OCI-LY1 (cell line): ENCODE results near the gene TMEM235.
A peak's percentile ranks its signal among the peaks of the same experiment; 100 is the strongest.
"Not testable (repeated sequence)": the region's sequence is repeated elsewhere in the genome, so short reads cannot be mapped to it uniquely, and the experiment has no call there.

ENCODE experiments used
- H2AFZ ChIP-seq: fragments of 200-600 bp; sonication (generic), shearing (Covaris generic); 2 replicates; pipeline ENCODE4 v1.6.0; 2014; ENCODE audit warnings: antibody characterized with exemption, mild to moderate bottlenecking, low read length
- H3F3A ChIP-seq: fragments of 200-600 bp; sonication (generic), shearing (Covaris generic); 2 replicates; pipeline ENCODE4 v1.6.0; 2014; ENCODE audit warnings: mild to moderate bottlenecking, antibody characterized with exemption, low read length, moderate library complexity; ENCODE audit not compliant: insufficient read depth
- H3K27ac ChIP-seq: fragments of 200-600 bp; sonication (generic); 2 replicates; pipeline ENCODE4 v1.5.1; 2014; ENCODE audit warnings: low read length, mixed run types, mild to moderate bottlenecking, low read depth; ENCODE audit not compliant: poor library complexity, severe bottlenecking
- H3K27me3 ChIP-seq: fragments of 200-600 bp; sonication (generic); 2 replicates; pipeline ENCODE4 v1.6.0; 2014; ENCODE audit warnings: antibody characterized with exemption, mild to moderate bottlenecking, low read length, moderate library complexity; ENCODE audit not compliant: insufficient read depth
- H3K36me3 ChIP-seq: fragments of 200-600 bp; sonication (generic); 2 replicates; pipeline ENCODE4 v1.6.1; 2014; ENCODE audit warnings: mild to moderate bottlenecking, antibody characterized with exemption, low read length, moderate library complexity, mixed read lengths; ENCODE audit not compliant: insufficient read depth
- H3K4me1 ChIP-seq: fragments of 200-600 bp; sonication (generic); 2 replicates; pipeline ENCODE4 v1.5.1; 2014; ENCODE audit warnings: mild to moderate bottlenecking, low read length, moderate library complexity; ENCODE audit not compliant: insufficient read depth, severe bottlenecking
- H3K4me2 ChIP-seq: fragments of 200-600 bp; sonication (generic), shearing (Covaris generic); 2 replicates; pipeline ENCODE4 v1.6.1; 2014; ENCODE audit warnings: low read length
- H3K4me3 ChIP-seq: fragments of 200-600 bp; sonication (generic); 2 replicates; pipeline ENCODE4 v1.5.1; 2014; ENCODE audit warnings: low read length, low read depth, mild to moderate bottlenecking, mixed read lengths; ENCODE audit not compliant: poor library complexity, severe bottlenecking
- H3K79me2 ChIP-seq: fragments of 200-600 bp; shearing (Covaris generic); 2 replicates; pipeline ENCODE4 v1.6.1; 2016; ENCODE audit warnings: mixed run types, low read length, mixed read lengths; ENCODE audit not compliant: insufficient read depth
- H3K9ac ChIP-seq: fragments of 200-600 bp; sonication (generic), shearing (Covaris generic); 2 replicates; pipeline ENCODE4 v1.6.1; 2014; ENCODE audit warnings: mild to moderate bottlenecking, low read length, mixed read lengths
- H3K9me2 ChIP-seq: fragments of 200-600 bp; sonication (generic), shearing (Covaris generic); 2 replicates; pipeline ENCODE4 v1.6.1; 2014; ENCODE audit warnings: low read depth, mild to moderate bottlenecking, low read length, mixed read lengths
- H3K9me3 ChIP-seq: fragments of 200-600 bp; shearing (Covaris generic); 2 replicates; pipeline ENCODE4 v1.6.1; 2014; ENCODE audit warnings: low read length, mixed read lengths
- H4K20me1 ChIP-seq: fragments of 200-600 bp; sonication (generic), shearing (Covaris generic); 2 replicates; pipeline ENCODE4 v1.6.0; 2016; ENCODE audit warnings: mild to moderate bottlenecking, low read length; ENCODE audit not compliant: insufficient read depth
- EZH2 ChIP-seq: fragments of 200-600 bp; sonication (generic), shearing (Covaris generic); IDR thresholded peaks from 2 replicates; pipeline ENCODE4 v1.8.0; 2017; ENCODE audit warnings: borderline replicate concordance, mixed run types, mild to moderate bottlenecking, antibody characterized with exemption, low read length, moderate library complexity, mixed read lengths
- TF ChIP-seq, protein P1 (sequence below): fragments of 200-600 bp; sonication (generic), shearing (Covaris generic); IDR thresholded peaks from 2 replicates; pipeline ENCODE4 v1.5.1; 2017; ENCODE audit warnings: mild to moderate bottlenecking, antibody characterized with exemption, low read length, moderate library complexity, mixed read lengths

Gene TMEM235

DNA sequence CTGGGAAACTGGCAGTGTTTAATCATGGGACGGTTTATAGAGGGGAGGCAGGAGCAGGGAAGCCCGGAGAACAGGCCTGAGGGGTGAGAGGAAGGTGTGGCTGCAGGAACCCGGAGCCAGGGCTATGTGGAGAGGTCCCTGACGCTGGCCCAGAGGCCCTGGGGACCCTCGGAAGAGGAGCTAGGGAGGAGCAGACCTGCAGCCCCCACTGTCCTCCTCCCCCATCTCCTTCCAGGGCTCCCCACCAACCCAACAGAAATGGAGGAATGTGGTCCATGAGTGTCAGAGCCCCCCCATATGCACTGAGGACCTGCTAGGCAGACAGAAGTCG lies 20.3 kb downstream of the TMEM235 start:
- Histone ChIP-seq H3K4me1 (peaks cover 40% of the 10 kb centered on the region), H3K4me3 (peak overlapping the region; percentile 12), H3K27ac (peak overlapping the region; percentile 75), H2AFZ (no peak overlapping the region), H3F3A (no peaks in the 10 kb centered on the region), H3K36me3 (no peaks in the 10 kb centered on the region), H3K79me2 (no peaks in the 10 kb centered on the region), H3K27me3 (no peaks in the 10 kb centered on the region), H3K9me3 (no peaks in the 10 kb centered on the region), H4K20me1 (no peaks in the 10 kb centered on the region), H3K9ac (no peak overlapping the region; the same call in 1 of the 2 replicates), H3K4me2 (peak overlapping the region; percentile 34), H3K9me2 (no peaks in the 10 kb centered on the region)
- TF ChIP-seq EZH2: no peak
- TF ChIP-seq, protein P1, sequence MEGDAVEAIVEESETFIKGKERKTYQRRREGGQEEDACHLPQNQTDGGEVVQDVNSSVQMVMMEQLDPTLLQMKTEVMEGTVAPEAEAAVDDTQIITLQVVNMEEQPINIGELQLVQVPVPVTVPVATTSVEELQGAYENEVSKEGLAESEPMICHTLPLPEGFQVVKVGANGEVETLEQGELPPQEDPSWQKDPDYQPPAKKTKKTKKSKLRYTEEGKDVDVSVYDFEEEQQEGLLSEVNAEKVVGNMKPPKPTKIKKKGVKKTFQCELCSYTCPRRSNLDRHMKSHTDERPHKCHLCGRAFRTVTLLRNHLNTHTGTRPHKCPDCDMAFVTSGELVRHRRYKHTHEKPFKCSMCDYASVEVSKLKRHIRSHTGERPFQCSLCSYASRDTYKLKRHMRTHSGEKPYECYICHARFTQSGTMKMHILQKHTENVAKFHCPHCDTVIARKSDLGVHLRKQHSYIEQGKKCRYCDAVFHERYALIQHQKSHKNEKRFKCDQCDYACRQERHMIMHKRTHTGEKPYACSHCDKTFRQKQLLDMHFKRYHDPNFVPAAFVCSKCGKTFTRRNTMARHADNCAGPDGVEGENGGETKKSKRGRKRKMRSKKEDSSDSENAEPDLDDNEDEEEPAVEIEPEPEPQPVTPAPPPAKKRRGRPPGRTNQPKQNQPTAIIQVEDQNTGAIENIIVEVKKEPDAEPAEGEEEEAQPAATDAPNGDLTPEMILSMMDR: no peak

DNA sequence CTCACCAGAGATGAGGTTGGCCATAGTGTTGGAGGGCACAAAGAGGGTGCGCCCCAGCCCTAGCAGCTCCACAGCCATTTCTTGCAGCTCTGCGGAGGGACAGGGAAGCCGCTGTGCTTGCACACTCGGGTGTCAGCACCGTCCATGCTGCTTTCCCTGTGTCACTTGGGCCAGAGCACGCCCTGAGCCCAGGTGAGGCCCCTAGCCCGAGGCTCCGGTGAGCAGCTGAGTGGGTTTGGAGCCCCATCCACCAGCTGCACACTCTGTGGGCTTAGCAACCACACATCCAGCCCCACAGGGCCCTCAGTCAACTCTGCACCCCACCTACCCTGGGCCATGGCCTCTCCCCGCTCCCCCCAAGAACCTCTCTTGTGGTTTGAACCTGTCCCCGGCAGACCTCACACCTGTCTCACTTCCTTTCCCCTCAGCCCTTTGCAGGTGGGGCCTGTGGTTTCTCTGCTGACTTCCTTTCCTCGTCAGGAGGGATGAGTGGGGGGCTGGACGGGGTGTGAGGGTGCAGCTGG lies 20.7 kb downstream of the TMEM235 start:
- no peaks in the 10 kb centered on the region for H3K36me3 ChIP-seq
- peak overlapping the region; percentile 34 for H3K4me2 ChIP-seq
- H4K20me1 ChIP-seq: no peaks in the 10 kb centered on the region
- TF ChIP-seq, protein P1: no peak
- no peak for TF ChIP-seq EZH2
- H3K27ac ChIP-seq: peak overlapping the region; percentile 75
- no peaks in the 10 kb centered on the region for H3K79me2 ChIP-seq
- peak overlapping the region; percentile 12 for H3K4me3 ChIP-seq
- H3F3A ChIP-seq: no peaks in the 10 kb centered on the region
- H3K9me2 ChIP-seq: no peaks in the 10 kb centered on the region
- no peak overlapping the region; the same call in 1 of the 2 replicates for H3K9ac ChIP-seq
- peaks cover 40% of the 10 kb centered on the region for H3K4me1 ChIP-seq
- H3K9me3 ChIP-seq: no peaks in the 10 kb centered on the region
- no peak overlapping the region for H2AFZ ChIP-seq
- H3K27me3 ChIP-seq: 0 out of 2 replicates have a peak, but pooled peaks cover 2% of the 10 kb centered on the region

GRCh38 chr17:78252701-78253635 lies 21.5 kb downstream of the TMEM235 start:
- peak overlapping the region; percentile 75 for H3K27ac ChIP-seq
- H3K9ac ChIP-seq: no peak overlapping the region
- H2AFZ ChIP-seq: no peak overlapping the region
- H3K4me2 ChIP-seq: peak overlapping the region; percentile 34; the same call in 1 of the 2 replicates
- H3K4me1 ChIP-seq: peaks cover 40% of the 10 kb centered on the region
- no peaks in the 10 kb centered on the region for H3K9me2 ChIP-seq
- no peaks in the 10 kb centered on the region for H3K9me3 ChIP-seq
- H3F3A ChIP-seq: no peaks in the 10 kb centered on the region
- no peaks in the 10 kb centered on the region for H3K79me2 ChIP-seq
- TF ChIP-seq, protein P1: no peak
- TF ChIP-seq EZH2: no peak
- no peaks in the 10 kb centered on the region for H4K20me1 ChIP-seq
- no peak overlapping the region for H3K4me3 ChIP-seq
- H3K27me3 ChIP-seq: peaks cover 7% of the 10 kb centered on the region; the same call in 1 of the 2 replicates
- no peaks in the 10 kb centered on the region for H3K36me3 ChIP-seq

DNA sequence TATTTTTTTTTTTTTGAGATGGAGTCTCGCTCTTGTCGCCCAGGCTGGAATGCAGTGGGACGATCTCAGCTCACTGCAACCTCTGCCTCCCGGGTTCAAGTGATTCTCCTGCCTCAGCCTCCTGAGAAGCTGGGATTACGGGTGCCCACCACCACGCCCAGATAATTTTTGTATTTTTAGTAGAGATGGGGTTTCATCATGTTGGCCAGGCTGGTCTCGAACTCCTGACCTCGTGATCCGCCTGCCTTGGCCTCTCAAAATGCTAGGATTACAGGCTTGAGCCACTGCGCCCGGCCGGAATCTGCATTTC lies 22.2 kb downstream of the TMEM235 start:
- H3K36me3 ChIP-seq, H2AFZ ChIP-seq, H4K20me1 ChIP-seq, H3K79me2 ChIP-seq, H3K9me3 ChIP-seq, H3K9me2 ChIP-seq, H3F3A ChIP-seq: not testable (repeated sequence)
- H3K4me2 ChIP-seq: peak overlapping the region; percentile 66
- peaks cover 12% of the 10 kb centered on the region; the same call in 1 of the 2 replicates for H3K27me3 ChIP-seq
- H3K9ac ChIP-seq: peak overlapping the region; percentile 70; the same call in 1 of the 2 replicates
- peaks cover 40% of the 10 kb centered on the region for H3K4me1 ChIP-seq
- H3K27ac ChIP-seq: peak overlapping the region; percentile 31
- peak overlapping the region; percentile 71 for H3K4me3 ChIP-seq
